Adipose tissue (tissue), 3 donors: ENCODE results near the gene TRMO. TPM values are rescaled to one million over a fixed set of nuclear protein-coding genes. Genes with fewer than 3 reads are reported as not detected.

ENCODE experiments used
- H3K27ac ChIP-seq: one replicate; pipeline ENCODE4 v1.5.1; 2013; ENCODE audit warnings: low read depth, low read length
- WGBS, 3 donors: extraction: QIAGEN DNeasy Blood & Tissue Kit; methylation state at CpG; one replicate each; pipeline ENCODE4 v1.1.7; 2013; 5-methylcytosine and 5-hydroxymethylcytosine counted together
- polyA plus RNA-seq, 3 donors: library from polyadenylated mRNA; stranded (reverse); fragments of 200-250 nt; gene quantifications; one replicate each; pipeline ENCODE4 v1.2.3, GENCODE V29; 2013
- donor health status: healthy with polysubstance abuse.
- donor health status: Bipolar disorder and iron deficiency.
- donor health status: healthy.

The TRMO gene
- polyA plus RNA-seq, 3 donors, result 5.8 to 11.5 (median 6.9) TPM

DNA sequence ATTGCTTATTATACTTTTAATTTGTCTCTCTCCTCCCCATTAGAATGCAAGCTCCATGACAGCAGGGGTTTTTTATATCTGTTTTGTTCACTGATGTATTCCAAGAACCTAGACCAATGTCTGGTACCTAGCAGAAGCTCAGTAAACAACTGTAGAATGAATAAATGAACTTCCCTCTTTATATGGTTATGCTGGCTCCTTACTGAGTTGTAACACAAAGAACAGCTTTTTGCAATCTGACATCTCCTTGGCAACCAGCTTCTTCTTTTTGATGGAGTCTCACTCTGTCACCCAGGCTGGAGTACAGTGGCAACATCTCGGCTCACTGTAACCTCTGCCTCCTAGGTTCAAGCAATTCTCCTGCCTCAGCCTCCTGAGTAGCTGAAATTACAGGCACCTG, 13.6 kb downstream of the TRMO start:
- 52 to 89% (median 77%) methylated on average over 1 of the region's 1 CpG for WGBS, 3 donors
- no peak overlapping the region for H3K27ac ChIP-seq

DNA sequence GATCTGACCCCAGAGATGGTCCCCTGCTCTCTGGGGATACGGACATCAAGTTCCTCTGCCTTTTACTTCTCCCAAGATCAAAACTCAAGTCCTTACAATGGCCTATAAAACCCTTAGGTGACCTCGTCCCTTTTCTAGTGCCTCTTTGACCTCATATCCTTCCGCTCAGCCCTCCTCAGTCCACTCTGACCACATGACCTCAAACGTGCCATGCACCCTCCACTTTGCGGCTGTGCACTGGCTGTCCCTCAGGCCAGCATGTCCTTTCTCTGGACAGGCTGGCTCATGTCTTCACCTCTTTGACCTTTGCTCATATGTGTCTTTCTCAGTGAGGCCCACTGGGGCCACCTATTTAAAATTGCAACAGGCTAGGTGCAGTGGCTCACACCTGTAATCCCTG, 14.7 kb downstream of the TRMO start:
- peak overlapping the region; percentile 7 for H3K27ac ChIP-seq
- 52 to 87% (median 71%) methylated on average over 5 of the region's 5 CpGs for WGBS, 3 donors

DNA sequence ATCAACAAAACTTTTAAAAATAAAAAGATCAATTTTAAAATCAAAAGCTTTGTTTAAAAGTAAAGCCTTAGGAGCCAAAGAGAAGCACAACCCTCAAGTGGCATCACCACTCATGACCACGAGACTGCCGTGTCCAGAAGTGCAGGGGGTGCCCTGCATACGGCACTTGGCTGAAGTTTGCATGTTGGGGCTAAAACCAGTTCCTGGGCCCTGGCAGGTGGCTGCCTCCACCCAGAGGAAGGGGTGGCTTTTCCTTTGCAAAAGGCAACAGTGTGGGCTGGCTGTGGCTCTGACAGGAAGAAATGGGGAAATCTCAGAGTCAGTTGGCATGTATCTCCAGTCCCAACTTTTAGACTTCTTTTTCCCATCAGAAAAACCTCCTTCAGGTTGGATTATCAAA, 15.3 kb downstream of the TRMO start:
- H3K27ac ChIP-seq, result no peak overlapping the region
- WGBS, 3 donors, result 52 to 89% (median 61%) methylated on average over 3 of the region's 3 CpGs

DNA sequence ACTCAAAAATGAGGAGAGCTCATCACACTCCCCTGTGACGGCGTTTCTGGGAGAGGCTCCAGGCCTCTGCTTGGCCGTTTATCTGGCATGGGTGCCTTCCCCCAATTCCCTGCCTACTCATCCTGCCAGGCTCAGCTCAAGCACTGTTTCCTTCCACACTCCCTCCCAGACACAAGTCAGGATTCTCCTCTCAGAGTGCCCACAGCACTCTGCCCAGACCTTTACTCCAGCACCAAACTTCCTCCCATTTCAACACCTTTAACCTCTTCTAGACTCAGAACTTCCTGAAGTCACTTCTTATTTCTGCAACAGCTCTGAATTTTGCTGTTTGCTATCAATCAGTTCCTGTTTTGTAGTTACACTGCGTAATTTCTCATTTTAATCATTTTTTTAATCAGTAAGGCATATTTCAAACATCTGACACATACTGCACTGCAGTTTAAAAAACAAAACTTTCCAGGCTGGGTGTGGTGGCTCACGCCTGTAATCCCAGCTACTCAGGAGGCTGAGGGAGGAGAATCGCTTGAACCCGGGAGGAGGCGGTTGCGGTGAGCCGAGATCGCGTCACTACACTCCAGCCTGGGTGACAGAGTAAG, 16.0 kb downstream of the TRMO start:
- 47 to 78% (median 57%) methylated on average over 12 of the region's 12 CpGs for WGBS, 3 donors
- H3K27ac ChIP-seq, result no peak overlapping the region

DNA sequence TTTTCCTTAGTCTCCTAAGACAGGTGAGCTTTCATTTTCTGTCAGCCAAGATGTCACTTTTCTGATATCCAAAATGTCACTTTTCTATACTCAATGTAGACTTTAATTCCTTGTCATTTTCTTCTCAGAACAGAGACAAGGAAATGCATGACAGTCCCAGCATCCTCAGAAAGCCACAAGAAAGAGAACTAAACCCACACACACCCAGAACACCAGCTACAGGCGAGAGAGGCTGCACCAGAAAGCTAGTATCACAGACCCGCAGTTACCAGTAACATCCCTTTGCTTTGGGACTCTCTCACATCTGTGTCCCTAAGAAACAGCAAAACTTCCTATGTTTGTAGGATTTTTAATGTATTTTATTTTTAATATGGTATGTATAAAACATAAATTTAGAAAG, 17.1 kb downstream of the TRMO start:
- H3K27ac ChIP-seq, result no peak overlapping the region
- WGBS, 3 donors, result 48 to 90% (median 53%) methylated on average over 2 of the region's 2 CpGs

DNA sequence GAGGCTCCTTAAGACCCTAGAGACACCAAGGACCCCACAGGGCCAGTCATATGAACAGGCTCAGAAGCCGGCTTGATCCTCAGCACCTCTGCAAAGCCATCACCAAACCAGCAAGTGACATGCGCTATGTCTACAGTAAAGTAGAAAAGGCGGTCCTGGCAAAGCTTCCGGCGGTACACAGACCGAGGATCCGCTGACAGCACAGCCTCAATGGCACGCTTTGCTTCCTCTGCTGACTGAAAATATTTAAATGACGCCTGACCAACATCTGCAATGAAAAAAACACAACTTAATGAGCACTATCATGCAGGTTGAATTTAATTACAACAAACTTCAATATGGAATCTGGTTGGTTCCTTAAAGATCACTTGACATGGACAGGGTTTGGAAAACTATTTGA, 17.6 kb downstream of the TRMO start:
- H3K27ac ChIP-seq, result no peak overlapping the region
- WGBS, 3 donors, result 90 to 95% (median 94%) methylated on average over 9 of the region's 9 CpGs

DNA sequence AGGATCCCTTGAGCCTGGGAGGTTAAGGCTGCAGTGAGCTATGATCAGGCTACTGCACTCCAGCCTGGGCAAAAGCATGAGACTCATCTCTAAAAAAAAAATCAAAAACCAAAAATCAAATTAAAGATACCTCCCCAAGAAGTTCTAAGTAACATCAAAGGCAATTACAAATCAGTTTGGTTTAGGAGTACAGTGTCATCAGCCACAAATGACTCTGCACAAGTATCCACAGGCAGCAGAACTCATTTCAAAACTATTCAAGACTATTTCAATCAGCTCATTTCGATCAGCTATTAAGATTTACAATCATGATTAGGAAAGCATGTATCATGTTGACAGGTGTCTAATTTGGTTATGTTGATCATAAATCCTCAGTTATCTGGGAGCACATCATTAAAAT, 19.1 kb downstream of the TRMO start:
- no peak overlapping the region for H3K27ac ChIP-seq
- WGBS, 3 donors, result 70 to 81% (median 74%) methylated on average over 1 of the region's 1 CpG

DNA sequence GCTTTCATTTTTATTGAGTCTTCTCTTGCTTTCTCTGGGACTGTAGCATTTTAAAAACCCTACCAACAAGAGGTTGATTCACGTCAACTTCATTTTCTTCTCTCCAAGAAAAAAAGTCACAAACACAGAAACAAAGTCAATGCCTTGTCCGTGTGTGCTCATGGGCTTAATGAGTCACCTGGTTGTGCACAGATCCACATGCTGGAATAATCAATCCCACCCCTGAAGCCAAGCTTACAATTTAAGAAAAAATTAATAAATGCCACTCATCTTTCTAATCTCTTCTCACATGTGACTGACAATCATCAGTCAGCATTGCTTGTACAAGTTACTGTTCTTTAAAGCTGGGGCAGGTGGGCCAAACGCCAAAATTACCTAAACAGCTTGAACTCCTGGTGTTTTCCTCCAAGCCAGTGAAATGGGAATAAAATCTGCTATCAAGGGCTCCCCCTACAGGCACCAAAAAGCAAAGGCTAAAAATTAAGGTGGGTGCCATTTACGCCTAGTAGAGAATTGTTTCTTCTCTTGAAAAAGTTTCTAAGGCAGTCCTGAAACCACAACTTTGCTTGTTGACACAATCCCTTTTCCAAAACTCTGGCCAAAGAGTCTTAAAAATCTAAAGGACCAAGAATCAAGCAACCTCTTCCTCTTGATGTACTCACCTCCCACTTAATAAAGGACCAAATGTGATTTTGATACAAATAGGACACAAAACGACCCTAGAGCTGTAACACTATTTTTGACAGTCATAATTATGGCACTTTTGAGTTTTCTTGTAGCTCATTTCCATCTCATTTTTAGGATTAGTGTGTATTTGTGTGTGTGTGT, 21.3 kb downstream of the TRMO start:
- WGBS, 3 donors, result 41 to 49% (median 43%) methylated on average over 5 of the region's 5 CpGs
- H3K27ac ChIP-seq, result no peak overlapping the region

DNA sequence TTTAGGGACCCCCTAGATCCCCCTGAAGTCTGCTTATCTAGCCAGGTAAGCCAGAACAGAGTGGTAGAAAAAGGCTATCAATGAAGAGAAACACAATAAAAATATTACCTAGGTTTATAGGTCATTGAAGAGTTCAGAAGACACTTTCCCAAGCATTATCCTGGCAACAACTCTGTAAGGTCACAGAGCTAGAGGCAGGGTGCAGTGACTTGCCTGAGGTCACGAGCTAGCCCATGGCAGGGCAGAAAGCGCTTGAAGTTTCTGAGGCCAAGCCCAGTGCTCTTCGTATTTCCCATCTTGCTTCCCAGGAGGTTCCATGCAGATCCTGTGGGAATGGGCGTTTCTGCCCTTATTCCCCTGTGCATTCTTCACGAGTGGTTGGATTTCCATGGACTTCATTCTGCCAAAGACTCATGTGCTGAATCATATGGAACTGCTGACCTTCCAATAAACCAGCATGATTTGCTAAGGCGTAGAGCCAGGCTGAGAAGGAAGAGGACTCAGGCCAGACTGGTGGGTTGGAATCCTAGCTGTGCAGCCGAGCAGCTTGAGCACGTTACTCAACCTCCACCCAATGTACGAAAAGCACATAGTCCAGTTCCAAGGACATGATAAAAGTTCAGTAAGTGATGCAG, 22.1 kb downstream of the TRMO start:
- no peak overlapping the region for H3K27ac ChIP-seq
- WGBS, 3 donors, result 78 to 79% (median 78%) methylated on average over 9 of the region's 9 CpGs

DNA sequence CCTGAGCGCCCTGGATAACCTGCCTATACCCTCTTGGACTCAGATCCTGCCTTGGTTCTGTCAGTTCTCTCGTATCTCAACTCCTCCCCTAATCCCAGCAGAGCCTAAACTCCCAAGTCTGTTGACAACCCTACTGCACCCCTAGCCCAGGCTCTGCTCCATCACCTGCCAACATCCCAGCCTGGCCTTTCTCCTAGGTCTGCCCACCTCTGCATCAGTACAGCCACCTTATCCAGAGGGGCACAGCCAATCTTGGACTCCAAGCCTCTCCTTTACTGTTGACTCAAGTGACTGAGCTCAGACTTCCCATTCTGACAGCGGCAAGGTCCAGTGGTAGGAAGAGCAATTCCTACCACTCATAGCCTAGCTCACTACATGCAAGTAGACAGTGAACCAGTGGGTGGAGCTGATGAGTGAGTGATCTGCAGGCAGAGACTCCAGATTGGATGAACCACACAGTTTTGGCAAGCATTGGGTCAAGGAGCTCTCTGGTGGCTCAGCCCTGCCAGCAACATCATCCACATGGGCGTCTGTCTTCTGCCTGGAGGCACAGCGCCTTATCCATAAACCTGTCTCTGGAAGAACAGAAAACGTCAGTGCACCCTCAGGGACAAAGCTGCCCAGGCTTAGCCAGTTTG, 26.5 kb downstream of the TRMO start:
- WGBS, 3 donors, result 78 to 84% (median 78%) methylated on average over 6 of the region's 6 CpGs
- H3K27ac ChIP-seq, result no peak overlapping the region

DNA sequence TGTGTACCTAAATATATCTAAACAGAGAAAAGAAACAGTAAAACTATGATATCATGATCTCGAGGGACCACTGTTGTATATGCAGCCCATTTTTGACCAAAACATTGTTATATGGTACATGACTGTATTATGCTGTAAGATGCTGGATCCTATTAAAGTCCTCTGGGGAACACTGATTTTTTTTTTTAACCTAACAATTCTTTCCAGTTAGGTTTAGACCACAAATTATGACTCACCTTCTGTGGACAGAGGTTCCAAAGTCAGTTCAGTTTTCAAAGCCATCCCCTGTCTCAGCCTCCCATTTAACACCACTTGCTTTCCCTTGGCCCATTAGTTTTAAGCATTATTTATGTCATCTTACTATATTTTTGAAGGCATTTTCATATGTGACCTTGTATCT, 27.1 kb downstream of the TRMO start:
- H3K27ac ChIP-seq, result no peak overlapping the region
- 85 to 100% (median 94%) methylated on average over 1 of the region's 1 CpG for WGBS, 3 donors

DNA sequence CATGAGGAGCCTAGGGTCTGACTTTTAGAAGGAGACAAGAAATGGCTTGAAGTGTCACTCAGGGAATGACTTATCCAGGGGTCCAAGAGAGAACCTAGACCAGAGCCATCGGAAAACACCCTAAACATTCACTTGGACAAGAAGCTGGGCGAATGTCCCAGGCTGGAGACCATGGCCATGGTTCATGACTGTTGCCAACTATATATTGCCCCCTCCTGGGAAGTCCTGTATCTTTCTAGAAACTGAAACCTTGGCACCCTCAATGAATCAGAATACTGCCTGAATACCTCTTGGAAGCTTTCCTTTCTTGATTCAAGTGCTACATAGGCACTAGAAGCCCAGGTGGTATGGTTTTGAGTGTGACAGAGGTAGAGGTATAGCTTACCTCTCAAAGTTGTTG, 29.9 kb downstream of the TRMO start:
- no peak overlapping the region for H3K27ac ChIP-seq
- 75 to 89% (median 87%) methylated on average over 2 of the region's 2 CpGs for WGBS, 3 donors

DNA sequence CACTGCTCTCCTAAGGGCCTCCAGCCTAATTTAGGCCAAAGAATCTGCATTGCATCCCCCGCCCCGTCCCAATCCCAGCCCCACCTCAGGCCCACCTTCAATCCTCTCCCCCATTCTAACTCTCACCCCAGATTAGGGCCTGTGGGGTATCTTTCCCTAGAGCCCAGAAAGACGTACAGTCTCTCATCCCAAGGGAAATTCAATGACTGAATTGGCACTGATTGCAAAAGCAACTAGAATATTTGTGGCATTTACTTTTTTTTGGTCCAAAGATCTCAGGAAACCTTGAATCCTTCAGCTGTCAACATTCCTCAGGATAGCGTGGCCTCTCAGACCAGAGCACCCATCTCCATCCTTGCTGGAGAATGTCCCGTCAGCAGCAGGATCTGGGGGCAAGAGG, 30.6 kb downstream of the TRMO start:
- no peak overlapping the region for H3K27ac ChIP-seq
- WGBS, 3 donors, result 81 to 91% (median 84%) methylated on average over 5 of the region's 5 CpGs

DNA sequence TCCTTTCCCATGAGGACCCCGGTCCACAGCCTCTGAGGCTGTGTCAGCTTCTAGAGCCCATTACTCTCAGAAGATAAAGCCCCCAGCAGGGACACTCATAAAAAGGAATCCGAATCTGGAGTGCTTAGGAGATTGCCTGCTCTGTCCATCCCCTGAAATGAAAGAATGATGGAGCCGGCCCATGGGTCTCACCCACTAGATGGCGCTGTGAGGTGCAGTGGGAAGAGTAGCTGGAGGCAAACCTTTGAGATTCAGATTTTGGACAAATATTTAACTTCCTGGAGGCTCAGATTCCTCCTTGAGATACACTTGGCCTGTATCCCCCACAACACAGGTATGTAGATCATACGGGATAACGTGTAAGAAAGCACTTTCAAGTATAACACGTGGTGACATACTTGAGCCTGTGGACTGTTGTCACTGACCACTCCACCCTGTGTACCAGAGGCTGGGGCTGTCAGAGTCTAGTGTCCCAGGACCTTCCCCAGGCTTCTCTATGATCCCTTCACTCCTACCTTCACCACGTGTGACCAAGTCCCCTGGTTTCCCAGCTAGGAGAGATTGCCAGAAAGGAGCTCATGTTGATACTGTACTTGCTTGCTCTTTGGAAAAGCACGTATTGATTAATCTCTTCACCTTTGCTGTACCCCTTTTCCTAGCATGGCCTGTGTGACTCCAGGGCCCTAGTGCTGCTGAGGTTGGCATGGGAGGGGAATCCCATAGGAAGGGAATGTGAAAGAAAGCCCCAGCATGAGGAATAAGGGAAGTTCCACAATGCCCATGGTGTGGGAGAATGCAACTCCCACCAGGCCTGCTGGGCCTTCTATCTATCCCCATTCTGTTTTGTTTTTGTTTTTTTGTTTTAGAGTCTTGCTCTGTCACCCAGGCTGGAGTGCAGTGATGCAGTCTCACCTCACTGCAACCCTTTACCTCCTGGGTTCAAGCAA, 32.1 kb downstream of the TRMO start:
- WGBS, 3 donors, result 50 to 53% (median 53%) methylated on average over 9 of the region's 9 CpGs
- no peak overlapping the region for H3K27ac ChIP-seq

DNA sequence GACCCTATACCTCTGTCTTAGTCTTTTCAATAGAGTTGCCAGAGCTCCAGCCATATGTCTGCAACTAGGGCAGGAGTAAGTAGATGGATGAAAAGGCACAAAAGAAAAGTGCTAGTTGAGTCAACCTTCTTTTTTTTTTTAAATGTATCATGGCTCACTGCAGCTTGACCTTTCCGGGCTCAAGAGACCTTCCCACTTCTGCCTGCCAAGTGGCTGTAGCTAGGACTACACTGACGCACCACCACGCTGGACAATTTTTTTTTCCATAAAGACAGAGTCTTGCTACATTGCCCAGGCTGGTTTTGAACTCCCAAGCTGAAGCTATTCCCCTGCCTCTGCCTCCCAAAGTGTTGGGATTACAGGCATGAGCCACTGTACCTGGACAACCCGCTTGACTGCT, 42.0 kb downstream of the TRMO start:
- 56 to 75% (median 71%) methylated on average over 4 of the region's 4 CpGs for WGBS, 3 donors
- H3K27ac ChIP-seq, result no peak overlapping the region

DNA sequence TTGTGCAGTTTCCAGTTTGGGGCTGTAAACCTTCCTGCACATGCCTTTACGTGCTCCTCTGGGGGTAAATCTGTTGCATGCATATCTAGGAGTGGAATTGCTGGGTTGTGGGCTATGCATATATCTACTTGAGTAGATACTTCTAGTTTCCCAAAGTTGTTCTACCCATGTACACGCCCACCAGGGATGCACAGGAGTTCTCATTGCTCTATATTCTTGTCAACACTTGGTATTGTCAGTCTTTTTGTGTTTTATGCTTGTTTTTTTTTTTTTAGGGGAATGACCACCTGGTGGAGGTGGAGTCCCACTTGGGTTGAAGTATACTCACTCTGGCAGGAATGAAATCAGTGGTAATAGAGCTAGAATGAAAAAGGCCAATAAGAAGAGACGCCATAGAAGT, 46.2 kb downstream of the TRMO start:
- 91 to 95% (median 92%) methylated on average over 3 of the region's 3 CpGs for WGBS, 3 donors
- no peak overlapping the region for H3K27ac ChIP-seq

DNA sequence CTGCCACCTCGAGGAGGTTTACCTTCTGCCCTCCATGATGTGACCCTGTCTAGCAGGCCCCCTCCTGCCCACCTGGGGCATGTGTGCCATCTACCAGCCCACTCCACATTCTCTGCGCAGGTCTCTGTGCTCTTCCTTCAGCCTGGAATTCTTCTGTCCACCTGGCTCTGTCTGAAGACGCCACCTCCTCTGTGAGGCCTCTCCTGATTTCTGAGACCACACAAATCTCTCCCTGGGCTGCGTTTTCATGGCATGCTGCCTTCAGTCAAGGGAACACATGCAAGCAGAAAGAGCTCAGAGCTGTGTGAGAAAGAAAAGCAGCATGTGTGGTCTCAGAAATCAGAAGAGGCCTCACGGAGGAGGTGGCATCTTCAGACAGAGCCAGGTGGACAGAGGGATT, 47.2 kb downstream of the TRMO start:
- H3K27ac ChIP-seq, result no peak overlapping the region
- WGBS, 3 donors, result 89 to 92% (median 91%) methylated on average over 5 of the region's 5 CpGs

DNA sequence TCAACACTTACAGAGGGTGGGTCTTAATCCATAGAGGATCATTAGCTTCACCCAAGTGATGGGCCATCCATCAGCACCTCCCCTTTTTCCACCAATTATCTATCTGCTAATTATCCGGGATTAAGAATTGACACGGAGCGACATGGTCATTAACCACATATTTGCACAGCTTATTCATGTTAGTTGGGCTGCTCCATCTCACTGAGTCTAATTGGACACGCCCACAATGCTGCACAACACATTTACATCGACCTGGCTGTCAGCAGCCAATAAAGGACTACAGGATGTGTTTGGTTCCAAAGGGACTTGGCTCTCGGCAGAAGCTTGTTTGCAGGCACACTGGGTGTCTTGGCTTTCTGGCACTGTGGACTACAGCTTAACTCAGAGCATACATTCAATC, 47.7 kb downstream of the TRMO start:
- 73 to 78% (median 75%) methylated on average over 6 of the region's 6 CpGs for WGBS, 3 donors
- no peak overlapping the region for H3K27ac ChIP-seq
